ENCODE results near the gene HES2.
A peak's percentile ranks its signal among the peaks of the same experiment; 100 is the strongest.
"Not testable (repeated sequence)": the region's sequence is repeated elsewhere in the genome, so short reads cannot be mapped to it uniquely, and the experiment has no call there.

The HES2 gene

GRCh38 chr1:6446665-6447015 is 26.9 kb upstream of the HES2 start:
- no peak for DNase-seq (ENCODE audit: low read depth)
- in situ Hi-C loops (cut with HindIII; ENCODE audit: low sequenced_read_pairs), result no loop called here
- no peak for TF ChIP-seq CTCF (IDR thresholded peaks at IDR 0.05; ENCODE audit: low read depth, low read length, missing control alignments)
- no peak overlapping the region for H3K4me3 ChIP-seq (ENCODE audit: low read depth, low read length)

- in situ Hi-C loops (cut with HindIII; ENCODE audit: low sequenced_read_pairs); DNase-seq (ENCODE audit: low read depth); H3K4me3 ChIP-seq (ENCODE audit: low read depth, low read length): not testable (repeated sequence)
Measured at GRCh38 chr1:6445929-6446328, 26.2 kb upstream of the HES2 start.

GRCh38 chr1:6445062-6445763 is 25.5 kb upstream of the HES2 start:
- in situ Hi-C loops (cut with HindIII; ENCODE audit: low sequenced_read_pairs), result no loop called here
- peak; percentile 58 for TF ChIP-seq CTCF (IDR thresholded peaks at IDR 0.05; ENCODE audit: low read depth, low read length, missing control alignments)
- DNase-seq (ENCODE audit: low read depth), result no peak
- H3K4me3 ChIP-seq (ENCODE audit: low read depth, low read length), result no peak overlapping the region

- in situ Hi-C loops (cut with HindIII; ENCODE audit: low sequenced_read_pairs), result no loop called here
- no peak for TF ChIP-seq CTCF (IDR thresholded peaks at IDR 0.05; ENCODE audit: low read depth, low read length, missing control alignments)
- no peak for DNase-seq (ENCODE audit: low read depth)
- H3K4me3 ChIP-seq (ENCODE audit: low read depth, low read length), result no peak overlapping the region
Measured at GRCh38 chr1:6444377-6444776, 24.7 kb upstream of the HES2 start.

GRCh38 chr1:6443339-6444115 is 23.8 kb upstream of the HES2 start:
- TF ChIP-seq CTCF (IDR thresholded peaks at IDR 0.05; ENCODE audit: low read depth, low read length, missing control alignments), result no peak
- in situ Hi-C loops (cut with HindIII; ENCODE audit: low sequenced_read_pairs), result no loop called here
- H3K4me3 ChIP-seq (ENCODE audit: low read depth, low read length), result no peak overlapping the region
- DNase-seq (ENCODE audit: low read depth), result no peak

GRCh38 chr1:6441586-6441985 is 21.9 kb upstream of the HES2 start:
- no peak overlapping the region for H3K4me3 ChIP-seq (ENCODE audit: low read depth, low read length)
- in situ Hi-C loops (cut with HindIII; ENCODE audit: low sequenced_read_pairs), result no loop called here
- no peak for TF ChIP-seq CTCF (IDR thresholded peaks at IDR 0.05; ENCODE audit: low read depth, low read length, missing control alignments)
- no peak for DNase-seq (ENCODE audit: low read depth)
